Body of pancreas (tissue), 4 donors: ENCODE measurements around the gene MAD1L1. TPM values are rescaled to one million over a fixed set of nuclear protein-coding genes. Genes with fewer than 3 reads are reported as not detected.

Experiments
- ATAC-seq: fragments of 150-250 bp; one replicate; pipeline ENCODE4 v1.9.1; 2016
- DNase-seq, 4 donors: peaks; one replicate each; pipeline ENCODE4 v3.0.0-alpha.2; 2019
- H3K27ac ChIP-seq, 4 donors: fragments of 200-600 bp; sonication (generic); 1 replicate in 3 of 4; 2 replicates in 1 of 4; pipeline versions ENCODE4 v1.5.1 to v1.6.1; 2016 to 2019; ENCODE audit warnings: mild to moderate bottlenecking in 1 of 4, mixed read lengths in 1 of 4, moderate library complexity in 1 of 4
- H3K27me3 ChIP-seq, 2 donors: fragments of 200-600 bp; sonication (generic); one replicate each; pipeline ENCODE4 v1.6.0; 2016; ENCODE audit warnings: mild to moderate bottlenecking in 1 of 2
- H3K36me3 ChIP-seq, 2 donors: fragments of 200-600 bp; sonication (generic); replicated peaks in 1 of 2; 2 replicates each; pipeline ENCODE4 v1.5.1; 2016; ENCODE audit warnings: low read depth in 2 of 2; ENCODE audit not compliant: insufficient read depth in 1 of 2
- H3K4me1 ChIP-seq: fragments of 200-600 bp; sonication (generic); one replicate; pipeline ENCODE4 v1.6.0; 2016
- H3K4me3 ChIP-seq, 2 donors: fragments of 200-600 bp; sonication (generic); 1 replicate in 1 of 2; 2 replicates in 1 of 2; pipeline ENCODE4 v1.5.1; 2016 to 2019
- H3K9me3 ChIP-seq, 3 donors: fragments of 200-600 bp; sonication (generic); 1 replicate in 2 of 3; 2 replicates in 1 of 3; pipeline ENCODE4 v1.5.1; 2016
- POLR2A ChIP-seq, 3 donors: fragments of 450-650 bp; IDR thresholded peaks; one replicate each; pipeline ENCODE4 v1.6.1; 2016; ENCODE audit warnings: antibody characterized with exemption in 3 of 3, mild to moderate bottlenecking in 2 of 3
- WGBS, 2 donors: methylation state at CpG; one replicate each; pipeline ENCODE4 v1.1.5; 2017; 5-methylcytosine and 5-hydroxymethylcytosine counted together
- intact Hi-C: fragments of 100-400 bp; cut with DNase I; formaldehyde crosslinking; loops from one replicate; pipeline ENCODE4 v1.15.1; 2023
- total RNA-seq, 2 donors: library from RNA; depleted of rRNA; stranded (reverse); fragments of >200 nt; gene quantifications; one replicate each; pipeline ENCODE4 v1.1.0, GENCODE V29; 2016
- TF ChIP-seq, protein P1 (sequence below), 7 experiments: fragments of 450-650 bp in 4 of 7; fragments of 200-600 bp in 3 of 7; sonication (generic) in 3 of 7; IDR thresholded peaks; one replicate each; pipeline ENCODE4 v1.5.1; 2016 to 2019; ENCODE audit warnings: antibody characterized with exemption in 7 of 7

MAD1L1 gene
- total RNA-seq, 2 donors from 2014 or later: 14.0 to 66.9 TPM

DNA sequence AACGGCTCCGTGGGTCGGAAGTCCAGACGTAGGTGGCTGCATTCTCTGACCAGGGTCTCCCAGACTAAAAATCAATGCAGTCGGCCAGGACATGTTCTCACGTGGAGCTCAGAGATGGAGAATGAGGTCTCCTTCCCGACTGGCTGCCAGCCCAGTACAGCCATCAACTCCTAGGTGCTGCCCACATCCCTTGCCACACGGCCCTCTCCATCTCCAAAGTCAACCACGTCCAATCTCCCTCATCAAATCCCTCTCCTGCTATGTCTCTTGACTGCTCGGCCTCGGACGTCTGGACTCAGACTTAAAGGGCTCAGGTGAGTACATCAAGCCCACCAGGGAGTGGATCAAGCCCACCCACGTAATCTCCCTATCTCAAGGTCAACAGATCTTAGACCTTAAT, 6.9 kb downstream of the MAD1L1 start:
- Histone ChIP-seq H3K9me3 (no peaks in the 10 kb centered on the region), H3K4me3 (no peak overlapping the region), H3K27ac (no peak overlapping the region), H3K4me1 (peaks cover 6% of the 10 kb centered on the region), H3K36me3 (peaks cover 0 to 5% of the 10 kb centered on the region in 2 donors), H3K27me3 (no peaks in the 10 kb centered on the region)
- DNase-seq (no peak), ATAC-seq (no peak)
- TF ChIP-seq, protein P1, sequence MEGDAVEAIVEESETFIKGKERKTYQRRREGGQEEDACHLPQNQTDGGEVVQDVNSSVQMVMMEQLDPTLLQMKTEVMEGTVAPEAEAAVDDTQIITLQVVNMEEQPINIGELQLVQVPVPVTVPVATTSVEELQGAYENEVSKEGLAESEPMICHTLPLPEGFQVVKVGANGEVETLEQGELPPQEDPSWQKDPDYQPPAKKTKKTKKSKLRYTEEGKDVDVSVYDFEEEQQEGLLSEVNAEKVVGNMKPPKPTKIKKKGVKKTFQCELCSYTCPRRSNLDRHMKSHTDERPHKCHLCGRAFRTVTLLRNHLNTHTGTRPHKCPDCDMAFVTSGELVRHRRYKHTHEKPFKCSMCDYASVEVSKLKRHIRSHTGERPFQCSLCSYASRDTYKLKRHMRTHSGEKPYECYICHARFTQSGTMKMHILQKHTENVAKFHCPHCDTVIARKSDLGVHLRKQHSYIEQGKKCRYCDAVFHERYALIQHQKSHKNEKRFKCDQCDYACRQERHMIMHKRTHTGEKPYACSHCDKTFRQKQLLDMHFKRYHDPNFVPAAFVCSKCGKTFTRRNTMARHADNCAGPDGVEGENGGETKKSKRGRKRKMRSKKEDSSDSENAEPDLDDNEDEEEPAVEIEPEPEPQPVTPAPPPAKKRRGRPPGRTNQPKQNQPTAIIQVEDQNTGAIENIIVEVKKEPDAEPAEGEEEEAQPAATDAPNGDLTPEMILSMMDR (IDR thresholded peaks at IDR 0.05): no peak
- no peak for TF ChIP-seq POLR2A (IDR thresholded peaks at IDR 0.05)
- intact Hi-C loops: no loop called here
- WGBS, 2 donors: 91 to 92% methylated on average over 13 of the region's 13 CpGs

DNA sequence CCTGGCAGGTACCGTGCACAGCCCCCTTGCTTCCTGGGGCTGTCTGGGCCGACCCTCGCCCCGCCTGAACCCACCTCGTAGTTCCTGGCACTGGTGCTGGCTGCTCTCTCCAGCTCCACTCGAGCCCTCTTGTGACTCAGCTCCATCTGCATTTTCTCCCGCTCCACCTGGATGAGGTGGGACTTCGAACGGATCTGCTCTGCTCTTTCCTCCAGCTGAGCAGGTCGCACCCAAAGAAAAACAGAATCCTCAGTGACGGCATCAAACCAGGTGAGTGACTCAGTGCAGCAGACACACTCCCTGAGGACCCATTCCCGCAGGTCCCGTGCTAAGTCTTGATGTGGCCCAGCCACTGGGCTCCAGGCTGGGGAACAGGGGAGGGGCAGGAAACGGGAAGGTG, 7.4 kb downstream of the MAD1L1 start:
- Histone ChIP-seq H3K4me3 (no peak overlapping the region), H3K9me3 (no peaks in the 10 kb centered on the region), H3K27me3 (no peaks in the 10 kb centered on the region), H3K36me3 (peaks cover 0 to 5% of the 10 kb centered on the region in 2 donors), H3K27ac (no peak overlapping the region), H3K4me1 (peaks cover under 1% of the 10 kb centered on the region)
- DNase-seq (no peak), ATAC-seq (no peak)
- intact Hi-C loops: no loop called here
- TF ChIP-seq, protein P1 (IDR thresholded peaks at IDR 0.05): no peak
- no peak for TF ChIP-seq POLR2A (IDR thresholded peaks at IDR 0.05)
- 81 to 84% methylated on average over 9 to 14 of the region's 14 CpGs for WGBS, 2 donors

DNA sequence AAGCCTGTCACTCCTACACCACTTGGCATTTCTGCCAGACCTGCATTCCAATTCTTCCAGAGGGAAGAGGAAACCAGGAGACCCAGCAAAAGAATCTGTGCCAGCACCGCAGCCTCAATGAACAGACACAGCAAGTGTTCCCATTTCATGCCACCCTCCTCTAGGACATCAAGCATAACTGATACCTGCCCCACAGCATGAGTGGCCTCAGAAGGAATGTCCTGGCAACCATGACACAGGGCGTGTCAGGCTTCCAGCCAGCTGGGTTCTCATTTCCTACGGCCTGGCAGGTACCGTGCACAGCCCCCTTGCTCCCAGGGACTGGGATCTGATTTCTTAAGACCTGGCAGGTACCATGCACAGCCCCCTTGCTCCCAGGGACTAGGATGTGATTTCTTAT, 7.8 kb downstream of the MAD1L1 start:
- peaks cover 0 to 5% of the 10 kb centered on the region in 2 donors for H3K36me3 ChIP-seq
- WGBS, 2 donors: 70% methylated on average over 4 of the region's 4 CpGs; no CpG with 5 or more reads in 1 of the 2 donors
- DNase-seq (no peak), ATAC-seq (no peak)
- H3K4me3 ChIP-seq: no peak overlapping the region
- TF ChIP-seq, protein P1 (IDR thresholded peaks at IDR 0.05): no peak
- no peak for TF ChIP-seq POLR2A (IDR thresholded peaks at IDR 0.05)
- H3K27me3 ChIP-seq: no peaks in the 10 kb centered on the region
- H3K27ac ChIP-seq: no peak overlapping the region
- no peaks in the 10 kb centered on the region for H3K9me3 ChIP-seq
- intact Hi-C loops: no loop called here
- no peaks in the 10 kb centered on the region for H3K4me1 ChIP-seq

DNA sequence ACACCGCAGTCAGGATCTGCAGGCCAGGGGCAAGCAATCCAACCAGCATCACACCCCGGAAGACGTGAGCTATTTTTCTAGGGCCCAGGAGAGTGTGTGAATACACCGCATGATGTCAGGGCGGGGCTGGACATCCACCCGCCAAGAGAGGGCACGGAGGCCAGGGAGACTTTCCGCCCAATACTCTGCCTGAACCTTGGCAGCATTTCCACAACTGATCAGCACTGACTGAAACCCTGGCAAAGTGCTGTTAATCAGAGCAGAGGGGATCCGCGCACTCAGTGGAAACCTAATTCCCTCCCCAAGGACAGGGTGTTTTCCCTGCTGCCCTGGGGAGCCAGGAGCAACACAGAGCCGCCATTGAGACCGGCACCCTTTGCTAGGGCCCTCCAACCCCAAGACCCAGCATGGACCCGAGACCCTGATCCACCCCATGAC, 8.2 kb downstream of the MAD1L1 start:
- intact Hi-C loops: no loop called here
- Histone ChIP-seq H3K9me3 (no peaks in the 10 kb centered on the region), H3K36me3 (peaks cover 0 to 5% of the 10 kb centered on the region in 2 donors), H3K4me1 (no peaks in the 10 kb centered on the region), H3K27me3 (no peaks in the 10 kb centered on the region), H3K4me3 (no peak overlapping the region), H3K27ac (no peak overlapping the region)
- WGBS, 2 donors: 88 to 100% methylated on average over 2 to 13 of the region's 13 CpGs
- ATAC-seq (no peak), DNase-seq (no peak)
- TF ChIP-seq, protein P1 (IDR thresholded peaks at IDR 0.05): no peak
- no peak for TF ChIP-seq POLR2A (IDR thresholded peaks at IDR 0.05)

DNA sequence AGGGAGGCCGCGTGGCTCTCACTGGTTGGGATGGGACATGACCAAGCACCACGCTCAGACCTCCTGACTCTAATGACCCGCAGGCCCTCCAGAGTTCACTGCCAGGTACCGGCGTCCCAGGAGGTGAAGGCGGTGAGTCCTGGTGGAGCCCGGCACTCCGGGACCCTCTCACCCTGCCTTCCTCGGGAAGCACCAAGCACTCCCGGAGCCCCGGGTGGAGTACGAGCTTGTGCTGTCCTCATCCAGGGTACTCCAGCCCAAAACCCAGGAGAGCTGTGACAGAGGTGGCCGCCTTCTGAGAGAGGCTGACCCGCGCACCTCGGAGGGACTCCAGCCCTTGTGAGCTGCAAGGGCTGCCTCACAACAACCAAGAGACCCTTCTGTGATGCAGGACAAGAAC, 9.4 kb downstream of the MAD1L1 start:
- DNase-seq (no peak), ATAC-seq (no peak)
- Histone ChIP-seq H3K4me1 (no peaks in the 10 kb centered on the region), H3K36me3 (peaks cover 0 to 5% of the 10 kb centered on the region in 2 donors), H3K4me3 (no peak overlapping the region), H3K27ac (no peak overlapping the region), H3K27me3 (no peaks in the 10 kb centered on the region), H3K9me3 (no peaks in the 10 kb centered on the region)
- intact Hi-C loops: no loop called here
- WGBS, 2 donors: 91 to 98% methylated on average over 11 to 17 of the region's 17 CpGs
- no peak for TF ChIP-seq POLR2A (IDR thresholded peaks at IDR 0.05)
- TF ChIP-seq, protein P1 (IDR thresholded peaks at IDR 0.05): no peak
